HG03378 (cell line): ENCODE measurements around the gene FHIT.

Source experiments
- ATAC-seq: cut with Tn5 transposase; IDR thresholded peaks from one replicate; pipeline ENCODE4 v1.9.1; 2021; ENCODE audit warnings: mild to moderate bottlenecking, moderate library complexity; ENCODE audit not compliant: unreplicated experiment

Gene FHIT

GRCh38 chr3:60313231-60313798 is 937.9 kb downstream of the FHIT start:
- no peak for ATAC-seq

GRCh38 chr3:60309539-60310268 is 941.5 kb downstream of the FHIT start:
- no peak for ATAC-seq

GRCh38 chr3:60308808-60309207 is 942.4 kb downstream of the FHIT start:
- ATAC-seq: no peak

DNA sequence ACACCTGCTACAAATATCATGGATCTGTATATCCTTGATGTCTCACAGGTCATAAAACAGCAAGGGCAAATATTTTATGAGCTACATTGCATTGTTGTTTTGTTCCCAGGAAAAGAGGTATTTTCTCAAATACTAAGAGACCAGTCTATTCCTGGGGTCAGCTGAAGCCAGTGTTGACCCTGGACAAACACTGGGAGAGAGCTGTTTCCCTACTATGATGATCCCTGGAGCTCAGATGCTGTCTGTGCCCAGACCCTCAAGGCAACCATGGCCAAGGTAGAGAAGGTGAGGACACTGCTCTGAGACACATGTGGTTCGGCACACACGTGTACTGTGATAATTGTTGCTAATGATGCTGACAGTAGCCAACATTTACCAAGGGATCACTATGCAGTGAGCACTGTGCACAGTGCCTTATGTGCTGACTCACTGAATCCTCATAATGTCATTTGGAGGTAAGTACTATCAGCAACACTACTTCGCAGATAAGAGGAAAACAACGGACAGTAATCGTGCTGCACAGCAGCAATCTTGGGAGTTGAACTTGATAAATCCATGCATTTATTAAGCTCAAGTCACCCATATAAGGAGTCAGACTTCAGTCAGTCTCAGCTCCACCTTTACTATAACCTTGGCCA is 943.6 kb downstream of the FHIT start:
- no peak for ATAC-seq

- no peak for ATAC-seq
These were observed 947.1 kb downstream of the FHIT start for GRCh38 chr3:60304112-60304511.

DNA sequence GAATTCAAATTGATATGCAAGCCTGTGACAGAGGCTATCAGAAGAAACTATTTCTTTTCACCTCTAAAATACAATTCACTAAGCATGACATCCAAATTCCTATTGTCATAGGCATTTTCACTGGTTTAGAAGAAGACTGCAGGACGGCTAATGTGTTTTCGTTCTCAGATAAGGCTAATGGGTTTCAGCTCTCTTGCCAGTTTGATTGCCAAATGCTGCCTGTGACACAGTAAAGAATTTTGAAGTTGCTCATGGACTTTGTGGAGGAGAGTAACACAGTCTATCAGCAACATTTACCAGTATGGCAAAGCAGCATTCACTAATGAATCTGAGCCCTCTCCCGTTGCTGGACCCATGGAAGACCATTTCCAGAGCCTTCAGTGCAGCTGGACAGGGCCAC is 948.1 kb downstream of the FHIT start:
- ATAC-seq: no peak

DNA sequence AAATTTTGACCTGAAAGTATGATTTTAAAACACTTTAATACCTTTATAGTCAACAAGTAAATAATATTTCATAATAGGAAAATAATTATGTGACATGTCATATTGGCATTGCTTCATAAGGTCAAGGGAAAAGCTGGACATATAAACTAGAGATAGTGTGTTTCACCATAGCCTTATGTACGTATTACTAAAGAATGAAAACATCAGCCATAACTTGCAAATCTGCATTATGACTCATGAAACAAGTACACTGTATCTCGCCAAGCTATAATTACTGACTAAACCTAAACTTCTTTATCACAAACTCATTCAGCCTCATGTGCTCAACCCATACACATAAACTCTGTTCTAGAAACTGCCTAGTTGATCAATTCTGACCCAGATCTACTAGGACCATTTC is 950.1 kb downstream of the FHIT start:
- ATAC-seq: no peak

DNA sequence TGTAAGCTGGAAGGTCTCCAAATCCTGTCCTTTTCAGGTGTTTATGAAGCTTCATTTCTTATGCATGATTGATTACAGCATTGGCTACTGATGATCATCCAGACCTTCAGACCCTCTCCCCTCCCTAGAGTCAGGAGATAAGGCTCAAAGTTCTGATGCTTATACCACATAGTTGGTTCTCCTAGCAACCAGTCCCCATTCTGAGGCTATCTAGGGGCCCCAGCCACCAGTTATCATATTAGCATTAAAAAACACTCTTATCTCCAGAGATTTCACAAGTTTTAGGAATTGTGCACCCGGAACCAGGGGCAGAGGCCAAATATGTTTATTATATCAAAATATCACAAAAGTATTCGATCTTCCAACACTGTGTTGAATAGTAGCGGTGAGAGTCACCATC is 953.1 kb downstream of the FHIT start:
- no peak for ATAC-seq

GRCh38 chr3:60294181-60294580 is 957.1 kb downstream of the FHIT start:
- ATAC-seq: no peak

- no peak for ATAC-seq
These were observed 960.1 kb downstream of the FHIT start for GRCh38 chr3:60291115-60291514.

DNA sequence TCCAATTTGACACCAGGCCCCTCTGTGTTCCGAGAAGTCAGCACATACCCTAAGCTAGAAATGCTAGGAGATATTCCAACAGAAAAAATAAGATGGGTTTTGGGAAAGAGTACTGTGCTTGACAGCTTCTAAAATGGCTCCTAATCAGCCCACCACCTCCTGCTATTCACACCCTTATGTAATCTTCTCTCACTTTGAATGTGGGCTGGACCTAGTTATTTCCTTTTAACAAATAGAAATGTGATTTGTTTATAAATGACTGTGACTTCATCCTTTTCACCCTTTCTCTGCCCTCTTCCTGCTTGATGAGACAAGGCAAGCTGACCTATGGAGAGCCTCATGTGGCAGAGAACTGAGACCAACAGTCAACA is 961.1 kb downstream of the FHIT start:
- ATAC-seq: no peak

- ATAC-seq: no peak
These were observed 961.7 kb downstream of the FHIT start for GRCh38 chr3:60289341-60290121.

DNA sequence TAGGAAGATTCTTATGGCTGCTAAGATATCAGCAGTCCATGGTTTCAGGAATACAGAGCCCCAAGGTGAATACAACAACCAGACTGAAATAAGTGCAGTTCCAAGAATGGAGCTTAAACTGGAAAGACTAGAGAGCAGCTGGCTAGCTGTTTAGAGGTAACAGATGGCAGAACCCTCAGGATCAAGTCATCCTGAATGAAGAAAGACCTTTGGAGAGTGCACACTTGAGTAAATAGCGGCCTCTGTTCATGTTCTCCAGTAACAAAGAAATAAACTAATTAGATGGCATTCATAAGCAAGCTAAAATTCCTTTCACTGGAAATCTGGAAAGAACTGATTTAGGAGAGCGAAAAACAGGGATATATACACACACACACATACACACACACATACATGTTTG is 968.4 kb downstream of the FHIT start:
- ATAC-seq: no peak

GRCh38 chr3:60281970-60282369 is 969.3 kb downstream of the FHIT start:
- ATAC-seq: no peak

GRCh38 chr3:60277361-60277800 is 973.9 kb downstream of the FHIT start:
- ATAC-seq: no peak

DNA sequence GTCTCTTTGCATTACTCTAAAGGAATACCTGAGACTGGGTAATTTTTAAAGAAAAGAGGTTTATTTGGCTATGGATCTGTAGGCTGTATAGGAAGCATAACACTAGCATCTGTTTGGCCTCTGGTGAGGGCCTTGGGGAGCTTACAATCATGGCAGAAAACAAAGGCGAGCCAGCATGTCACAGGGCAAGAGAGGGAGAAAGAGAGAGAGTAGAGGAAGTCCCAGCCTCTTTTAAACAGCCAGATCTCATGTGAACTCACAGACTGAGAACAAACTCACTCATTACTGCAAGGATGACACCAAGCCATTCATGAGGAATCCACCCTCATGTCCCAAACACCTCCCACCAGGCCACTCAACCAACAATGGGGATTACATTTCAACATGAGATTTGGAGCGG is 974.6 kb downstream of the FHIT start:
- no peak for ATAC-seq

GRCh38 chr3:60274646-60275045 is 976.6 kb downstream of the FHIT start:
- ATAC-seq: no peak

- no peak for ATAC-seq
These were observed 977.2 kb downstream of the FHIT start for GRCh38 chr3:60274098-60274497.

GRCh38 chr3:60269829-60270266 is 981.4 kb downstream of the FHIT start:
- no peak for ATAC-seq

GRCh38 chr3:60269377-60269776 is 981.9 kb downstream of the FHIT start:
- no peak for ATAC-seq

DNA sequence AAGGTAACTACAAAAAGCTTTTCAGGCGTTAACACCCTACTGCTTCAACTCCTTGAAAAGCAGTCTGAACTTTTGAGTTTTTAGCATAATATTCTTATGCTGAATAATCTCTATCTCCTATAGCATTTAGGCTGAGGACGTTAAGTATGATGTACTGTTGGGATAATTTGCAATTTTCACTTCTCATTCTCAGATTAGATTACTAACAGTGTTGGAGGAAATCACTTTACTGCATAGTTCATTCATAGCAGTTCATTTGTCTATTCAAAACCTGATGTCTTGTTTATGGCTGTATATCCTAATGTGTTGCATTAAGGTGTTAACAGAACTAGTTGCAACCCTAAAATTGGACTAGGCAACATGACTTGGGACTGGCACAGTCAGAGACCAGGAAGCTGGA is 983.1 kb downstream of the FHIT start:
- no peak for ATAC-seq

GRCh38 chr3:60266444-60266843 is 984.8 kb downstream of the FHIT start:
- ATAC-seq: no peak
